ENCODE results near the gene RNU5D-1.

Gene RNU5D-1

GRCh38 chr1:44694863-44695478, 36.0 kb downstream of the RNU5D-1 start:
- no peak for DNase-seq
- in situ Hi-C loops (cut with HindIII; ENCODE audit: low pct_ligation_motif_present, low sequenced_read_pairs) = no loop called here

GRCh38 chr1:44693900-44694299, 37.1 kb downstream of the RNU5D-1 start:
- Histone ChIP-seq H3K27me3 (replicated peaks) (no peaks in the 10 kb centered on the region), H3K4me3 (ENCODE audit: low read depth, low read length) (no peak overlapping the region), H3K27ac (no peak overlapping the region), H3K36me3 (replicated peaks) (no peaks in the 10 kb centered on the region)
- TF ChIP-seq CTCF (IDR thresholded peaks at IDR 0.05; ENCODE audit: low read depth, low read length, missing control alignments) = no peak
- in situ Hi-C loops (cut with HindIII; ENCODE audit: low pct_ligation_motif_present, low sequenced_read_pairs) = no loop called here
- no peak for DNase-seq

More at GRCh38 chr1:44694863-44695478, 36.0 kb downstream of the RNU5D-1 start:
- Histone ChIP-seq H3K36me3 (replicated peaks) (no peaks in the 10 kb centered on the region), H3K27me3 (replicated peaks) (no peaks in the 10 kb centered on the region), H3K4me3 (ENCODE audit: low read depth, low read length) (no peak overlapping the region), H3K27ac (no peak overlapping the region)
- no peak for TF ChIP-seq CTCF (IDR thresholded peaks at IDR 0.05; ENCODE audit: low read depth, low read length, missing control alignments)

- DNase-seq = no peak
- Histone ChIP-seq H3K27ac (no peak overlapping the region), H3K4me3 (ENCODE audit: low read depth, low read length) (no peak overlapping the region), H3K36me3 (replicated peaks) (no peaks in the 10 kb centered on the region), H3K27me3 (replicated peaks) (no peaks in the 10 kb centered on the region)
- in situ Hi-C loops (cut with HindIII; ENCODE audit: low pct_ligation_motif_present, low sequenced_read_pairs) = no loop called here
- TF ChIP-seq CTCF (IDR thresholded peaks at IDR 0.05; ENCODE audit: low read depth, low read length, missing control alignments) = no peak
Observed at GRCh38 chr1:44693159-44693558, 37.8 kb downstream of the RNU5D-1 start.

- in situ Hi-C loops (cut with HindIII; ENCODE audit: low pct_ligation_motif_present, low sequenced_read_pairs) = no loop called here
- no peak for DNase-seq
- no peak for TF ChIP-seq CTCF (IDR thresholded peaks at IDR 0.05; ENCODE audit: low read depth, low read length, missing control alignments)
Observed at GRCh38 chr1:44689447-44689765, 41.6 kb downstream of the RNU5D-1 start.

GRCh38 chr1:44688760-44689446, 42.1 kb downstream of the RNU5D-1 start:
- H3K36me3 ChIP-seq (replicated peaks) = no peaks in the 10 kb centered on the region
- TF ChIP-seq CTCF (IDR thresholded peaks at IDR 0.05; ENCODE audit: low read depth, low read length, missing control alignments) = no peak
- no peaks in the 10 kb centered on the region for H3K27me3 ChIP-seq (replicated peaks)
- no peak overlapping the region for H3K27ac ChIP-seq
- no peak for DNase-seq
- no peak overlapping the region for H3K4me3 ChIP-seq (ENCODE audit: low read depth, low read length)
- in situ Hi-C loops (cut with HindIII; ENCODE audit: low pct_ligation_motif_present, low sequenced_read_pairs) = no loop called here

More at GRCh38 chr1:44689447-44689765, 41.6 kb downstream of the RNU5D-1 start:
- Histone ChIP-seq H3K27me3 (replicated peaks) (no peaks in the 10 kb centered on the region), H3K27ac (no peak overlapping the region), H3K36me3 (replicated peaks) (no peaks in the 10 kb centered on the region), H3K4me3 (ENCODE audit: low read depth, low read length) (no peak overlapping the region)

Data from brain microvascular endothelial cell (primary cell).